GM18526 (cell line): Measurements from ENCODE around the gene KIF23.

Experiments used
- POLR2A ChIP-seq: IDR thresholded peaks from 3 replicates; pipeline ENCODE4 v1.6.1; 2011; ENCODE audit not compliant: insufficient read length; ENCODE audit errors: extremely low read depth

Gene KIF23

DNA sequence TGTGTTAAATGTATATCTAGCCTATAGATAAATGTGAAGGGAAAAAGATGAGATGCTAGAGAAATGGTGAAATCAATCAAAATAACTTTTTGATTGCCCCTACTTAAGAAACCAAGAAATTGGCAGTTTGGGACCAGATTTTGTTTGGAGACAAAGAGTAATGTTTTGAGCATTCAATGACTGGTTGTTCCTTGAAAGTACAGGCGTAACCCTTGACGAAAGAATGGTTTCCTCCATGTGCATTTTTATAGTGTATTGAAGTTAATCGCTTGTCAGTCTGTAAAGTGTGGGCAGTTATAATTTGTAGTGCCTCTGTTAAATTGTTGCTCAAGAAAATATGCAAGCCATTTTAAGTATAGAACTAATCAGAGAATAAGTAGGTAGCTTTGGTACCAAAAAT lies 1.2 kb downstream of the KIF23 start:
- no peak for TF ChIP-seq POLR2A

DNA sequence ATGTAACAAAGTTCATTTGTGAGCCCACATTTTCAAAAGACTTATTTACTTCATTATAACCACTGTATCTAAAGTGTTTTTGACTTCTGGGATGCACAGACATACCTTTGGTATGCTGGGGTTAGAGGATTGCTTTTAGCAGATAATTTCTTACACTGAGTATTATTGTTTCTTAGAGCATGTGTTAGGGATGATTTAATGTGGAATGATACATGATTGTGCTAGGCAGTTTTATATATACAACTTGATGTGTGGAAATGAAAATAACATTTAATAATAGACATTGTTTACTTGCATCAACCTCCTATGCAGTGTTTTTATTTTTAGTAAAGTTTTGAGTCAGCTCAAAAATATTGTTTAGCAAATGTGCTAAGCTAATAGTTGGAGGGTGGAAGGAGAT lies 3.4 kb downstream of the KIF23 start:
- TF ChIP-seq POLR2A = no peak

DNA sequence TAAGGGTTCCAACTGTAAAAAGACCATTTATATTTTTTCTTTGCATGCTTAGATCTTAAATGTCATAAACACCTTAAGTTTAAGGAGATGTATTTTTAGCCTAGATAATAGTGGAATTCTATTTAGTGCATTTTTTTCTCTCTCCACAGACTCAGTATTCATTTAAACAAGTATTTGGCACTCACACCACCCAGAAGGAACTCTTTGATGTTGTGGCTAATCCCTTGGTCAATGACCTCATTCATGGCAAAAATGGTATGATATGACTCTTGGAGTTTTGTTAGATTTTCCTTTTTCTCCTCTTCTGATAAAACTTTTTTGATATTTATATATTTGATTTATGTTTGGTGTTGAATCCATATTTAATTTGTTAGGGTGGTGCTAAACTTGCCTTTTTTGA lies 7.3 kb downstream of the KIF23 start:
- TF ChIP-seq POLR2A = no peak

DNA sequence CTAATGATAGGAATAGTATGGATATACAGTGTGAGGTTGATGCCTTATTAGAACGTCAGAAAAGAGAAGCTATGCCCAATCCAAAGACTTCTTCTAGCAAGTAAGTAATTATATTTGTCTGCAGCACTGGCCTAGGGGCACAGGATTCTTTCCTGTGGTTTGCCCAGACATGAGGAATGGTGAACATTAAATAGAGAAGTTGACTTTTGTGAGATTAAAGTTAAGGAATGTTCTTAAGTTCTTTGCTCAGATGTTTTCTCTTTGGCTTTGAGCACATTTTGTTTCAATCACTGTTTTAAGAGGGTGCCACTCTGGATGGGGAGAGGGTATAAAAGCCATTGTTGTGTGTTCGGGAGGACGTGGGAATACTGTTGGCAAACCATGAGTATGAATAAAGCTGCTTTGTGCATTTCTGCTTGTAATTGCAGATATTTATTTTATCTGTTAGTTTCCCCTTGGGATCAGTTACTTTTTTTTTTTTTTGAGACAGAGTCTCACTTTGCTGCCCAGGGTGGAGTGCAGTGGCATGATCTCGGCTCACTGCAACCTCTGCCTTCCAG lies 8.3 kb downstream of the KIF23 start:
- no peak for TF ChIP-seq POLR2A

DNA sequence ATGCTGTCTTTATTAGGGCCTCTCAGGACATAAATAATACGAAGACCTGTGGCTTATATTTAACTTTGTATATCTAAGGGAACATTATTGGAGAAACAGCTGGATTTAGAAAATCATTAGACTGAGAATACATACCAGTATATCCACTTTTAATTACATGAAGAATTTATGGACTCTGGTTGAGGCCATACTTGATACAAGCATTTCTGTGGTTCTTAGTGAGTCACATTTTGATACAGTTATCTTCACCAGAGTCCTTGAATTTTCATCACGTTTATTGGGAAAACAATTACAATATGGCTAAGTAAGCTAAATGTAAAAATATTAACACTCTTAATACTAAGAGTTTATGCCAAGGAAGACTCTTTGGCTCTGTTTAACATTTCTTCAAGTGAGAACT lies 9.9 kb downstream of the KIF23 start:
- TF ChIP-seq POLR2A = no peak

DNA sequence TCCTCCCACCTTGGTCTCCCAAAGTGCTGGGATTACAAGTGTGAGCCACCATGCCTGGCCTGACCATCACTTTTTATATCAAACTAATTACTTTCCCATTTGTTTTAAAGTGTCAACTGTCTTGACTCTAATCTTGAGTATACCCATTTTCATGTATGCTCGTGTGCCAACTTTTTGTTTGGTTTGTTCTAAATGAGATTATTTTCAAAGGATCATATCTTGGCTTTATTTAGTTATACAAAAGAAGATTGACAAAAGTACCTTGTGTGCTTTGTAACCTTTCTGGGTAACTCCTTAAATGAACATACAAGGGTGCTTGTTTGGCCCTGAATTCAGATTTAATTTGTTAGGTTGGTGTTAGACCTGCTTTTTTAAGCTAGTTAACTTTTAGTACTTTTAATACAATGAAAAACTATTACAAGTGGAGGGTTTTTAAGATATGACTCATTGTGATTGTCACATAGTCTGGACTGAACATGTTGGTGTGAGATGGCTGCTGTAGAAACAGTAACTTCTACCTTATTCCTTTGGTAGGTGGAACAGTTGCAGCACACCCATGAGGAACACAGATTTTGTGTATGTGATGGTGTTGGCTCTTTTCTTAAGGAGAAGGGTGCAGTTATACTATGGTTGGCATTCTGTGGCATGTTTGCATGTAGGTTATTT lies 10.7 kb downstream of the KIF23 start:
- TF ChIP-seq POLR2A = no peak

DNA sequence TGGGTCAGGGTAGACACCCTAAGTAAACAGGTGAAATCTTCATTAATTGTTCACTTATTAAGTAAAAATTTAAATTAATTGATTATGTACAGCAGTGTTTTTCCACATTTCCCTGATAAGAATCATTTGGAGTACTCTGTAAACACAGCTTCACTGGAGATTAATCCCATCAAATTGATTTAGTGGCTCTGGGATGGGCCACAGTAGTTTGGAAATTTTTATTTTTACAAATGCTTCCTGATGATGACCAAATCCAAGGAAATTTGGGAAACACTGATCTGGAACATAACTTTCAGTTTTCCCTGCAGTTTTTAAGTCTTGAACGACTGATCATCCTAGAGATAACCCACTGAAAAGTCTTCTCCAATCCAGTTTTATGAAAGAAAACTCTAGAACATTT lies 19.7 kb downstream of the KIF23 start:
- TF ChIP-seq POLR2A = no peak

DNA sequence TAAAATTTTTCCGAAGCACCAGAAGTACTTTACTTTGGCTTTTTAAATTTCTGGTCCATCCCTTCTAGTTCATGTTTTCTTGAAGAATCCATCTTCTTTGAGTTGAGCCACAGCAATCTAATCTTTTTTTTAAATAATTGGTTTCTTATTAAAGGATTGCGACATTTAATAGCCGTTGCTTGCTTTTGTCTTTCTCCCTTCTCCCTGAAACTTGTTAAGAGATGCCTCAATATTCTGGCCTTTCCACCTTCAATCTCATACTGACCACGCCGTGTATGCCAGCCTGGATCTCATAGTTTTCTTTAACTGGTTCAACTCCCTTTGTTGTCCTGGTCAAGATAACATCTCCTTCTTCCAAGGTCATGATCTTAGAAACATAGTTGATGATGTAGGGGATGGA lies 20.1 kb downstream of the KIF23 start:
- TF ChIP-seq POLR2A = no peak

DNA sequence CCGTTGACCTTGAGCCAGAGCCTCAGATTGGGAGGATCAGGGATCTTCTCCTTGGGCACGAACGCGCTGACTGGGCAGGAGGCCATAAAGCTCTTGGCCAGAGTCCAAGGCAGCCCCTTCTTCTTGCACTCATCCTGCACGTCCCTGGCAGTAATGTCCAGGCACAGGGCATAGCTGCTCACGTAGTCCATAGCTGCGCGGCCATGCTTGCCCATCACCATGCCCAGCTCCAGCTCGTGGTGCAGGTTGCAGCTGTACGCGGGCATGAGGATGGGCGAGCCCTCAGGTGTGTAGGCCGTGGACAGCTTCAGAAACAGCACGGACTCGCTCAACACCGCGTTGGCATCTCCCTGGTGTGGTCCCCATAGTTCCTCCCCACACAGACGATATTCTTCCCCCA lies 20.5 kb downstream of the KIF23 start:
- TF ChIP-seq POLR2A = no peak

DNA sequence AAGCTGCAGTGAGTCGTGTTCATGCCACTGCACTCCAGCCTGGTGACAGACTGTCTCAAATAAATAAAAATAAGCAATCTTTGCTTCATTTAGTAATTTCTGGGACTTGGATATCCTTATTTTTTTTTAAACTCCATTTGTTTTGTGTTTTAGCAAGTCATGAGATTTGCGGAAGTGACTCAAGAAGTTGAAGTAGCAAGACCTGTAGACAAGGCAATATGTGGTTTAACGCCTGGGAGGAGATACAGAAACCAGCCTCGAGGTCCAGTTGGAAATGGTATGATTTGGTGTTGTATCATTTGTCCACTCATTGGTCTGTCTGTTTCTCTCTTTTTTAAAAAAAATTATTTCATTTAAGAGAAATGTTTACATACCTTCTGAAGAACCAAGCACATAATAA lies 21.8 kb downstream of the KIF23 start:
- no peak for TF ChIP-seq POLR2A

DNA sequence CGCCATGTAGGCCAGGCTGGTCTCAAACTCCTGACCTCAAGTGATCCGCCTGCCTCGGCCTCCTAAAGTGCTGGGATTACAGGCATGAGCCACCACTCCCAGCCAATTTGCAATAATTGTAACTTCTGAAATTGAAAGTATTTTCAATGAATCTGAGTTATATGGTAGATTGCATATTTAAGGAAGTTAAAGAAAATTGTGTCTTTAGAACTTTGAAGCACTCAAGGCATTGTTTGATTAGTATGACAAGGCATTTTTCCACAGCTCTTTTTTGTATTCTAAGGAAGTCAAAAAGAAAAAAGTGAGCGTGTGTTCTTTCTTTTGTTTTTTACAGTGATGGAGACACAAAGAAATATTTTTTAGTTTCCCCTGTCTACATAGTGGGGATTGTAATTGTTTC lies 22.8 kb downstream of the KIF23 start:
- TF ChIP-seq POLR2A = no peak

DNA sequence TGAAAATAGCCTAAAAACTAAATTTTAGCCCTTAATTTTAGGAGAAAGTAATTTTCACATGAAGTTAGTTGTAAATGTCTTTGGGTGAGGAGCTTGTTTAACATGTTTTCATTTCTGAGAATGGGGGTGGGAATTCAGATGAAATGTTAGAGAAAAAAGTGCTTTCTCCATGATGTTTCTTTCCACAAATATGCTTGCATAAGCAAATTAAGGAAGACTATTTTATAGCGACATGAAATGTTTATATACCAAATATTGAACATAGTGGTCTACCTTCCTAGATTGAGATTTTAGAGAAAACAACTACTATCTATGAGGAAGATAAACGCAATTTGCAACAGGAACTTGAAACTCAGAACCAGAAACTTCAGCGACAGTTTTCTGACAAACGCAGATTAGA lies 25.5 kb downstream of the KIF23 start:
- no peak for TF ChIP-seq POLR2A

DNA sequence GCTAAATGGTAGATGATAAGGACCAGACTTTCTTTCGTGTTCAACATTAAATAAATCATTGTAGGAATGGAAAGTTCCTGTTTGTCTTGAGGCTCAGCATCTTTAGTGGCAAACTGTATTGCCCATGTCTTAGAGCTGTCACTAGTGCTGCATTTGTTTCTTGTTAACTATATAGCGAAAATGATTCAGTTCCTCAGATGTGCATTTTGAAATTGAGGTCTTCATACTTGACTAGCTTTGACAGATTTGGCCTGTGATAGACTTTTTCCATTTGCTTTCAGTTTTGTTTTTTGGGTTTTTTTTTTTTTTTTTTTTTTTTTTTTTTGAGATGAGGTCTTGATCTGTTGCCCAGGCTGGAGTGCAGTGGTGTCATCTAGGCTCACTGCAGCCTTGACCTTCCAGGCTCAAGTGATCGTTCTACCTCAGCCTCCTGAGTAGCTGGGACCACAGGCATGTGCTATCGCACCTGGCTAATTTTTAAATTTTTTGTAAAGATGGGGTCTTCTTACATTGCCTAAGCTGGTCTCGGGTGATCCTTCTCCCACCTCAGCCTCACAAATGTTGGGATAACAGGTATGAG lies 29.0 kb downstream of the KIF23 start:
- TF ChIP-seq POLR2A = no peak

DNA sequence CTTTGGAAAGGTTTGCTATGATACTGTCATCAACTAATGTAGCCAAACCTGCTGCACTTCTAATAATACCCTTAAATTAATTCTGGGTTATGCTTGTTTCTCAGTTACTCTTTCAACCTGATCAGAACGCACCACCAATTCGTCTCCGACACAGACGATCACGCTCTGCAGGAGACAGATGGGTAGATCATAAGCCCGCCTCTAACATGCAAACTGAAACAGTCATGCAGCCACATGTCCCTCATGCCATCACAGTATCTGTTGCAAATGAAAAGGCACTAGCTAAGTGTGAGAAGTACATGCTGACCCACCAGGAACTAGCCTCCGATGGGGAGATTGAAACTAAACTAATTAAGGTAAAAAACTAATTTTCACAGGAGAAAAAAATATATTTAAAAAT lies 30.5 kb downstream of the KIF23 start:
- TF ChIP-seq POLR2A = no peak

DNA sequence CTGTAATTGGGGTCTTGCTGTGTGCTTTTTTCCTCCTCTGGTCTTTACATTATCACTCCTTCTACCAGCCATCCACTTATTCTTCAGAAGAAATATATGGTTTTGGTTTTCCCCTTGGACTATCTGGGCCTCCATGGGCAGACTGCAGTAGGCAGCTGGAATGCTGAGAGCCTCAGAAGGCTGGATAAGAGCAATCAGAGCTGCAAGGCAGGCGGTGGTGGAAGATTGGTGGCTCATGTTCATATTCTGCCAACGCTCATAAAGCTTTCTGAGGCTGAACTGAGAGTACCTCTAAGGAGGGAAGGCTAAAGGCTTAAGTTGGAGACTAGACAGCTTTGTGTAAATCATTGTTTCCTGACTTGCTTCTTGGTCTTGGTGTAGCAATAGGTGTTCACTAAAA lies 32.8 kb downstream of the KIF23 start:
- TF ChIP-seq POLR2A = no peak

DNA sequence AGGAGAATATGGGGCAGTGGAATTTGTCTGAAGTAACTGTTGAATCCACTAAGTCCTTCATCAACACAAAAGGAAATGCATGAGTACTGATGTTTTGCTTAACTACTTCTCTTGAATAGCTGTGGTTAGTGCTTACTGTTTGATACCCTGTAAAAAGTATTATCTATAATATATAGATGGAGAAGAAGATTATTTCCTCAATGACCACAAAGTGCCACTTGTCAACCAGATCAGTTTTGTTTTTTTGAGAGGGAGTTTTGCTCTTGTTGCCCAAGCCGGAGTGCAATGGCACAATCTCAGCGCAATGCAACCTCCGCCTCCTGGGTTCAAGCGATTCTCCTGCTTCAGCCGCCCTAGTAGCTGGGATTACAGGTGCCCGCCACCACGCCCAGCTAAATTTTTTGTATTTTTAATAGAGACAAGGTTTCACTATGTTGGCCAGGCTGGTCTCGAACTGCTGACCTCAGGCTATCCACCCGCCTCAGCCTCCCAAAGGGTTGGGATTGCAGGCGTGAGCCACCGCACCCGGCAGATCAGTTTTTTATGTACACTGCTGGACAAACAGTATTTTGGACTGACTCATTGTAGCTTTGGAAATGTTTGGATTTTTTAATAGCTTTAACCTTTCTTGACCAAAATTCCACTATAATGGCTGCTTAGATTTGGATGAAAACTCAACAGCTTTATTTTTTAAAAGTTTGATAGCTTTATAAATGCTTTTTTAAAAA lies 37.0 kb downstream of the KIF23 start:
- no peak for TF ChIP-seq POLR2A

DNA sequence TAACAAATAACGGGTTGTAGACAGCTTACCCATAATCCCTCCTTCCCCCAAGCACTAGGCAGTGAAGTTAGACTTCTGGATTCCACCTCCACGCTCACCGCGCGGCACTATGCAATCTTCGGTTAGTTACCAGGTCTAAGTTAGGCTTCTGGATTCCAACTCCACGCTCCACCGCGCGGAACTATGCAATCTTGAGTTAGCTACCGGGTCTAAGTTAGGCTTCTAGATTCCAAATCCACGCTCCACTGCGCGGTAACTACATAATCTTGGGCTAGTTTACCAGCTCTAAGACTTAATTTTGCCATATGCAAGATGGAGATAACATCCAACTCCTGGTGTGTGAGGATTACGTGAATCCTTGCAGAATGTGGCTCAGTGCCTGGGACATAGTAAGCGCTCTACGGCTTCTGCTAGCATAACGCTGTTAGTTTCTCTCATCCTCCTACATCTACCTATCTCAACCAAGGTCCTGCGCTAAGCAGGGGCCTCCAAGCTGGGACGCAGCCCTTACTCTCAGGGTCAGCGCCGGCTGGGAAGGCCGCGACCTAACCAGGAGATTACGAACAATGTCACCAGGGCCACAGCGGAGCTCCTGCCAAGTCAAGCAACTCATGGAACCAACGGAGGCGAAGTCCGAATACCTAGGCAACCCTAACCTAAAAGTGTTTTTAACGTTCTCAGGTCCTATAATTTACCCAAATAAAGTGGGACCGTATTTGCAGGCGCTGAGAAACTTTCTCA lies 38.0 kb downstream of the KIF23 start:
- no peak for TF ChIP-seq POLR2A
